Vagina (tissue), 2 donors: ENCODE data around the gene COX10. TPM values are rescaled to one million over a fixed set of nuclear protein-coding genes. Genes with fewer than 3 reads are reported as not detected.

Experiments used
- DNase-seq, 2 donors: peaks; one replicate each; pipeline ENCODE4 v3.0.0-alpha.2; 2017; ENCODE audit errors: extremely low spot score in 2 of 2
- H3K27ac ChIP-seq: fragments of 200-600 bp; sonication (generic); one replicate; pipeline ENCODE4 v1.5.1; 2019
- H3K27me3 ChIP-seq: fragments of 200-600 bp; sonication (generic); one replicate; pipeline ENCODE4 v1.5.1; 2019
- H3K36me3 ChIP-seq, 2 donors: fragments of 200-600 bp; sonication (generic); one replicate each; pipeline ENCODE4 v1.5.1; 2017 to 2019
- H3K4me1 ChIP-seq: fragments of 200-600 bp; sonication (generic); one replicate; pipeline ENCODE4 v1.5.1; 2019
- H3K4me3 ChIP-seq, 2 donors: fragments of 200-600 bp; sonication (generic); 1 replicate in 1 of 2; 2 replicates in 1 of 2; pipeline ENCODE4 v1.5.1; 2016 to 2019
- H3K9me3 ChIP-seq: fragments of 200-600 bp; sonication (generic); one replicate; pipeline ENCODE4 v1.5.1; 2019
- POLR2A ChIP-seq, 2 donors: fragments of 450-650 bp; IDR thresholded peaks; one replicate each; pipeline ENCODE4 v1.6.1; 2017; ENCODE audit warnings: antibody characterized with exemption in 2 of 2, mild to moderate bottlenecking in 2 of 2, moderate library complexity in 2 of 2
- POLR2AphosphoS5 ChIP-seq, 2 donors: sonication (generic); formaldehyde crosslinking; IDR thresholded peaks; one replicate each; pipeline ENCODE4 v1.9.0; 2017; ENCODE audit warnings: antibody characterized with exemption in 2 of 2, mild to moderate bottlenecking in 2 of 2, low read depth in 1 of 2; ENCODE audit not compliant: insufficient read depth in 1 of 2
- intact Hi-C: fragments of 100-400 bp; cut with DNase I; formaldehyde crosslinking; loops from one replicate; pipeline ENCODE4 v1.15.1; 2023
- total RNA-seq: library from RNA; depleted of rRNA; stranded (reverse); fragments of >200 nt; gene quantifications from one replicate; pipeline ENCODE4 v1.2.3, GENCODE V29; 2016
- TF ChIP-seq, protein P1 (sequence below), 3 experiments: fragments of 450-650 bp in 2 of 3; fragments of 200-600 bp in 1 of 3; sonication (generic) in 1 of 3; IDR thresholded peaks; one replicate each; pipeline ENCODE4 v1.5.1; 2017 to 2019; ENCODE audit warnings: antibody characterized with exemption in 3 of 3, mild to moderate bottlenecking in 2 of 3, moderate library complexity in 2 of 3

COX10 gene
- total RNA-seq, 1 donor from 2014 or later = 27.5 TPM

DNA sequence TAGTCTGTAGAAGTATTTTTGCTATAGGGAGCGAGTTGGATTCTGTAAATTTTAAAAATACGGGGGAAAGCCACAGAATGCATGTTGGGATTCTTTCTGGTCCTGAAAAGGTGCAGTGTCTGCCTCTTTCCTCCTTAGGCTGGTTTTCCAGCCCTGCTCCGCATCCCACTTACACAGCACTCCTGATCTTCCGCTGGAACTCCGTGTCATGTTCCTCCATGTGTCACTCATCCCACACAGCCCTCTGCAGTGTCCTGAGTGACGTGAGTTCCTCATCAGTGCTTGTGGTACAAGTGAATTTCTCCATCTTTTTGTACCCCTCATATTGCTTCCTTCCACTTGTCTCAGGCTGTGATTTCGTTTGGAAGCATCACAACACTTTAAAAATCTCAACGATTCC is 34.5 kb downstream of the COX10 start:
- no peaks in the 10 kb centered on the region for H3K9me3 ChIP-seq
- DNase-seq = no peak
- intact Hi-C loops = no loop called here
- TF ChIP-seq POLR2AphosphoS5 (IDR thresholded peaks at IDR 0.05; ENCODE audit: insufficient read depth in 1 of 2, low read depth in 1 of 2) = no peak
- TF ChIP-seq, protein P1, sequence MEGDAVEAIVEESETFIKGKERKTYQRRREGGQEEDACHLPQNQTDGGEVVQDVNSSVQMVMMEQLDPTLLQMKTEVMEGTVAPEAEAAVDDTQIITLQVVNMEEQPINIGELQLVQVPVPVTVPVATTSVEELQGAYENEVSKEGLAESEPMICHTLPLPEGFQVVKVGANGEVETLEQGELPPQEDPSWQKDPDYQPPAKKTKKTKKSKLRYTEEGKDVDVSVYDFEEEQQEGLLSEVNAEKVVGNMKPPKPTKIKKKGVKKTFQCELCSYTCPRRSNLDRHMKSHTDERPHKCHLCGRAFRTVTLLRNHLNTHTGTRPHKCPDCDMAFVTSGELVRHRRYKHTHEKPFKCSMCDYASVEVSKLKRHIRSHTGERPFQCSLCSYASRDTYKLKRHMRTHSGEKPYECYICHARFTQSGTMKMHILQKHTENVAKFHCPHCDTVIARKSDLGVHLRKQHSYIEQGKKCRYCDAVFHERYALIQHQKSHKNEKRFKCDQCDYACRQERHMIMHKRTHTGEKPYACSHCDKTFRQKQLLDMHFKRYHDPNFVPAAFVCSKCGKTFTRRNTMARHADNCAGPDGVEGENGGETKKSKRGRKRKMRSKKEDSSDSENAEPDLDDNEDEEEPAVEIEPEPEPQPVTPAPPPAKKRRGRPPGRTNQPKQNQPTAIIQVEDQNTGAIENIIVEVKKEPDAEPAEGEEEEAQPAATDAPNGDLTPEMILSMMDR (IDR thresholded peaks at IDR 0.05) = no peak
- no peak overlapping the region for H3K4me3 ChIP-seq
- H3K27me3 ChIP-seq = no peaks in the 10 kb centered on the region
- H3K27ac ChIP-seq = no peak overlapping the region
- H3K4me1 ChIP-seq = peaks cover 8% of the 10 kb centered on the region
- no peaks in the 10 kb centered on the region for H3K36me3 ChIP-seq

DNA sequence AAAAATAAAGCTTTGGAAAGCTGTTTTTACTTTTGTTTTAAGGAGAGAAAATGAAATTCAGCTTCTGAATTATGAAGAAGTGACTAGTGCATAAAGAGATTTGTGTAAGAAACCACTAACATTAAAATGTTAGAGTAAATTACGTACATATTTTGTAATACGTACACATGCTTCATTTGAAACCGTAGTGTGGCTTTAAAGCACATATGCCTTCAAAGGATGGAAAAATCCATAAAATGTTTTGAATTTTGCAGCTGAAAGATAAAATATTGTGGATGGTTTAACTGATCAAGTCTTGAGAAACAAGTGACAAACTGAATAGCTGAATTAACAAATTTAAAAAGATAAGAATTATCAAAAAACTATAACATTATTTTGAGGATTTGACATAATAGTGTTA is 35.4 kb downstream of the COX10 start:
- Histone ChIP-seq H3K9me3 (no peaks in the 10 kb centered on the region), H3K27ac (no peak overlapping the region), H3K4me1 (peaks cover 8% of the 10 kb centered on the region), H3K36me3 (no peaks in the 10 kb centered on the region), H3K4me3 (no peak overlapping the region), H3K27me3 (no peaks in the 10 kb centered on the region)
- DNase-seq = no peak
- intact Hi-C loops = no loop called here
- TF ChIP-seq, protein P1 (IDR thresholded peaks at IDR 0.05) = no peak
- TF ChIP-seq POLR2A (IDR thresholded peaks at IDR 0.05) (no peak), POLR2AphosphoS5 (IDR thresholded peaks at IDR 0.05; ENCODE audit: insufficient read depth in 1 of 2, low read depth in 1 of 2) (no peak)

DNA sequence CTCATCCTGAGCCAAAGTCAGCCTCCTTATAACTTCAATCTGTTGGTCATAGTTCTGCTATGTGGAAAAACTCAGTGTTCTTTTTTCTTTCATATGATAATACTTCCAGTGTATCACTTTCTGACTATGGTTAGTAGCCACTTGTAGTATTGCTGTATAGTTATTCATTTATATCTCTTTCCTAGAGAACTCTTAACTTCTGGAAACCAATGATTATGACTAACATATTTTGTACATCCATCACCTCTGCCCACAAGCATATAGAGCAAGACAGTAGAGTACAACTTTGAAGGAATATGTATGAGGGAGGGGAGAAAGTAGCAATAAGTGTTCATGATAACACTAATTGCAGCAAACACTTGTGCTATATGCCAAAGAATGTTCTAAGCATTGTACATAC is 38.6 kb downstream of the COX10 start:
- Histone ChIP-seq H3K4me1 (peaks cover 8% of the 10 kb centered on the region), H3K9me3 (no peaks in the 10 kb centered on the region), H3K27ac (no peak overlapping the region), H3K4me3 (no peak overlapping the region), H3K27me3 (no peaks in the 10 kb centered on the region), H3K36me3 (no peaks in the 10 kb centered on the region)
- DNase-seq = no peak
- intact Hi-C loops = no loop called here
- TF ChIP-seq, protein P1 (IDR thresholded peaks at IDR 0.05) = no peak
- TF ChIP-seq POLR2AphosphoS5 (IDR thresholded peaks at IDR 0.05; ENCODE audit: insufficient read depth in 1 of 2, low read depth in 1 of 2) (no peak), POLR2A (IDR thresholded peaks at IDR 0.05) (no peak)

DNA sequence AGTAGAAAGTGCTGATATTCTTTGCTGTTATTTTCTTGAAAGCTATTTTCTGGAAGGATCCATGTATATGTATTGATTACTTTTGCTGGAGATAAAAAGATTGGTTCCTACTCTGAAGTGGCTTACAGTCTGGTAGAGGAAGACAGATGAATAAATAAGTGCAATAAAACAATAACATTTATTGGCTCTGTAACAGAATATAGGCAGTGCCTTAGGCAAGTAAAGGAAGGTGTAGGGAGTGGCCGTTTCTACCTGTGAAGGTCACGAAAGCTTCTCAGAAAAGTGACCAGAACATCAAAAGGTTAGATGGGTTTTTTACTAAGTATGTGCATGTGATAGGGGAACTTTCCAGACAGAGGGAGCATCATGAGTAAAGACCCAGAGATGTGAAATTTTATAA is 43.1 kb downstream of the COX10 start:
- H3K4me3 ChIP-seq = no peak overlapping the region
- no peak overlapping the region for H3K27ac ChIP-seq
- DNase-seq = no peak
- no peaks in the 10 kb centered on the region for H3K36me3 ChIP-seq
- TF ChIP-seq POLR2A (IDR thresholded peaks at IDR 0.05) = no peak
- no peak for TF ChIP-seq POLR2AphosphoS5 (IDR thresholded peaks at IDR 0.05; ENCODE audit: insufficient read depth in 1 of 2, low read depth in 1 of 2)
- TF ChIP-seq, protein P1 (IDR thresholded peaks at IDR 0.05) = no peak
- intact Hi-C loops = no loop called here
- H3K9me3 ChIP-seq = no peaks in the 10 kb centered on the region
- H3K27me3 ChIP-seq = no peaks in the 10 kb centered on the region
- H3K4me1 ChIP-seq = peaks cover under 1% of the 10 kb centered on the region

DNA sequence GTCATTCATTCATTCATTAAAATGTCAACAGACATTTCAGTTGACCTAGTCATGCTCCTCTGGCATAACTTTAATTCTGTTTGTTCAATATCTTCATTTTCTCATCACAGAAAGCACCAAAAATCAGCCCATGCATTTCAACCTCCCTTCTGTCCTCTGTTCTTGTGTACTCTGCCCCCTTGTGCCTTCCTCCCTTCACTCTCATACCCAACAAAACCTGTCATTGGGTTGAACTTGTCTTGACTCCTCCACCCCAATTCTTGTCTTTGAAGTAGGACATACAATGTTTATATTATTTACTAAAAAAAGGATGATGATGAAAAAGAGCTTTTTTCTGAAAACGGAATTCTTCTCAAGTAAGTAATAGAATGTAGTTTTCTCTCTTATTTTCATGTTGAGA is 43.8 kb downstream of the COX10 start:
- no peak overlapping the region for H3K4me3 ChIP-seq
- H3K36me3 ChIP-seq = no peaks in the 10 kb centered on the region
- TF ChIP-seq POLR2A (IDR thresholded peaks at IDR 0.05) (no peak), POLR2AphosphoS5 (IDR thresholded peaks at IDR 0.05; ENCODE audit: insufficient read depth in 1 of 2, low read depth in 1 of 2) (no peak)
- TF ChIP-seq, protein P1 (IDR thresholded peaks at IDR 0.05) = no peak
- no peaks in the 10 kb centered on the region for H3K9me3 ChIP-seq
- DNase-seq = no peak
- no peaks in the 10 kb centered on the region for H3K4me1 ChIP-seq
- H3K27me3 ChIP-seq = no peaks in the 10 kb centered on the region
- intact Hi-C loops = no loop called here
- H3K27ac ChIP-seq = no peak overlapping the region
